Stimulated activated CD8-positive, alpha-beta memory T cell treated with anti-CD3 and anti-CD28 coated beads, Interleukin-12 subunit alpha, Interleukin-12 subunit beta, amount 100 ng/mL, for 1 hour (primary cell): ENCODE results near the gene PALS1.

Experiments
- DNase-seq: peaks from one replicate; pipeline ENCODE4 v3.0.0-alpha.2; 2020; ENCODE audit warnings: low read depth

PALS1 gene

DNA sequence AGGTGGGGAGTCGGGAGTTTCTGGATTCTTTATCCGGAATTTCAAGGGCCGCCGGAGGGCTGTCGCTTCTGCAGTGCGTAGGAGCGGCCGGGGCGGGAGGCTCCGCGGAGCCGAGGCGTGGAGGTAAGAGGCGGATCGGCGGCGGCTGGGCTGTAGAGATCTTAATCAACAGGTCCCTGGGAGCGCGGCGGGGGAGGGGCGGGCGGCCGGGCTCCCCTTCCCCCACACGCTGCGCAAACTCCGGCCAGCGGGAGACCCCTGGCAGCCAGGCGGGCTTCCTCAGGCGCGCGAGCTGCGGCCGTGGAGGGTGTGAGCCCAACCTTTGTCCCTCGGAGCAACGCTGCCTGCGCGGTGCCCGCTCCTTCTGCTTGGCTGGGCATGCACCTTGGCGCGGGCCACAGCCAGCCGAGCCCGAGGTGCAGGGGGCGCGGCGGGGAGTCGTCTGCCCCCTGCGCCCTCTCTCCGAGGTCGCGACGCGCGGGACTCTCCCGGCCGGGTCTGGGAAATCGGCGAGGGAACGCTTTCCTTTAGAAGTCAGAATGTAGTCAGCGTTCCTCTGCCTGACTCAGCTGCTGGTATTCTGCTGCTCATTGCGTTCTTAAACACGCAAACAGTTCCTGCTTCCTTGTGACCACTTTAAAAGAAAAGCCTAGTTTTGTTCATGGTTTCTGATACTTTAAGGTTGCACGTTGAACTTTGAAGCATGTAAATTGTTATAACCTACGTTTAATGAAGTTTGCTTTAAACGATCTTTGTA is at the start of gene PALS1:
Gene PALS1 (plus strand): TSS at position 25 of the 757 bp plus-strand sequence. CDS start 37,736 bp downstream, outside the sequence.
- peak; percentile 15 for DNase-seq

DNA sequence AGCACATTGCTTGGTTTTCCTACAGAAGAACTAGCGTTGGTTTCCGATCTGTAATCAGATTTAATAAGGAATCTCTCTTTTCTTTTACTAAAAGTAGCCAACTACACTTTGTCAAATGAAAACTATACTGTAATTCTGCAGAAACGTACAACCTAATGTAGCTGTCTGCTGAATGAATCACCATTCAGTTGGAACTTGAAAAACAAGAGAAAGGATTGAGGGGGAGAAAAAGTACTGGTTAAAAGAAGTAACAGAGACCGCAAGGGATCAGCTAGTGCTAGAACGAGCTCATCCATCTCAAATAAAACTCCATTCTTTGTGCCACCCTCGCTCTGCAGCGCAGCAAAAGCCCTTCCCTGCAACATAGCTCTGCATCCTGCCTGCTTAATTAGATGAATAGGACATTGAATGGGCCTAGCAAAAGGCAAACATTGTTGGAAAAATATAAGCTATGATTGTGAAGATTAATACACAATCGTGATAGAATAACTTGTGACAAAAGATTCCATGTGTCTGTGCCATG is 49.4 kb upstream of the PALS1 start:
- no peak for DNase-seq

DNA sequence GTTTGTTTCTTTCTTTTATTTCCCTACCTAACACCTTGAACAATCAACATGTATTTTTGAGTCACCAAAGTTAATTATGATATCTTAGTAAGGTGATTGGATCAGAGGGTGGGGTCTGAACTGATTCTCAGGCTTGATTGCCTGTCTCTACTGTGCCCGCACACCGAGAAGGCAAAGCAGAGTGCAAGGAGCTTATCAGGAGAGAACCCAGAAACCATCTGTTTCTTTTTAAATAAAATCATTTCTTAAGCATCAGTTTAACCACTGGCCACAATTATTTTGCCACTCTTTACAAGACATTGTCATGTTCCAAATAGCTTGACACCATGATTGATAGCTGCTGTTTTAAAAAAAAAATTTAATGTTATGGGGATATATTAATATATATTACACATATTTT is 48.9 kb upstream of the PALS1 start:
- no peak for DNase-seq

DNA sequence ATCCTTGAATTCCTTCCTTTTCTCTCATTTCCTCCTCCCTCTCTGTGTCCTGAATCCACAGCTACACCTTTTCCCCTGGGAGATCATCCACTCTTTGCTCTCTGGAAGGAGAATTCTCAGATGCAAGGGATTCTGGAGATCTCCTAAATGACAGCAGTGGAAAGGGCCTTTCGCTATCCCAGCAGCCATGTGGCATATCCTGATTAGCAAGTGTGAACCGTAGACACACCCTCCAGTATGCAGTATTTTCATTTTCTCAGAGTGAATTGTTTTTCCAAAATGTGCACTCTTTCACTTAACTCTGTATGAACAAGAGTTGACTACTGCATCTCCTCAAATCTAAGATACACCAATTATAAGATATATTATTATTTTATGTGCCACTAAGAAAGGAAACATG is 46.0 kb upstream of the PALS1 start:
- no peak for DNase-seq

DNA sequence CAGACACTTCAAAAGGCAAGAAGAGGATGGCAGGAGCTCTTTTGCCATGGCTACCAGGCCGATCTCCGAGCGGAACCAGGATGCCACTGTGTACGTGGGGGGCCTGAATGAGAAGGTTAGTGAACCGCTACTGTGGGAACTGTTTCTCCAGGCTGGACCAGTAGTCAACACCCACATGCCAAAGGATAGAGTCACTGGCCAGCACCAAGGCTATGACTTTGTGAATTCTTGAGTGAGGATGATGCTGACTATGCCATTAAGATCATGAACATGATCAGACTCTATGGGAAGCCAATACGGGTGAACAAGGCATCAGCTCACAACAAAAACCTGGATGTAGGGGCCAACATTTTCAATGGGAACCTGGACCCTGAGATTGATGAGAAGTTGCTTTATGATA is 42.2 kb upstream of the PALS1 start:
- DNase-seq = no peak

DNA sequence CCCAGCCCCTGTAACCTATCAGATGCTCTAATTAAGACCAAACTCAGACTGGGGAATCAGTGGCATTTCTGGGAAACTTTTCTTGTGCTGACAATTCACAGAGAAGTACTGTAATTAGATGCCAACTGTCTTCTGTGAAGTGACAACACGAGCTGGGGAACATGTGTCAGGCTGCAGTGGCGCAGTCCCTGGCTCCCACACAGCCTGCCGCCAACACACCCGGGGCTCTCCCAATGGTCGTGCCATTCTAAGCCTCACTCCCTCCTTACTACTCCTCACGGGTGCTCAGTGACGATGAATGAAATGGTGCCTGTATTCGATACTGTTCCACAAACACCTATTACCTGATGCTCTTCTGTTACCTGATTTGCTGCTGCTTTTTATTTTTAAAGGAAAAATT is 33.4 kb upstream of the PALS1 start:
- DNase-seq = no peak

DNA sequence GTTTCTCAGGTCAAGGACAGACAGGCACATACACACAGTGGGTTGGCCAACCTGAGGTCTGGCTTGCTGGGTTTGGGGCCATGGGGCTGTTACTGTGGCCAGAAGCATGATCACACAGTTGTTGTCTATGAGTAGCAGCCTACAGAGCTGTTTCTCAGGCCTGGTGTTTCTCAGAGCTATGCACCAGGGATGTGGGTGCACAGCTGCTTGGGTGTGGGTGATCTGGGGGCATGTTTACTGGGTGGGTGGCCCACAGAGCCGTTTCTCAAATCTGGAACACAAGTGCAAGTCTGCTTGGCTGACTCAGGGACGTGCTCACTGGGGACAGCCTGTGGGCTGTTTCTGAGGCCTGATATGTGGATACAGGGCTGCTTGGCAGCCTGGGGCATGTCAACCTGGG is 23.1 kb upstream of the PALS1 start:
- no peak for DNase-seq

DNA sequence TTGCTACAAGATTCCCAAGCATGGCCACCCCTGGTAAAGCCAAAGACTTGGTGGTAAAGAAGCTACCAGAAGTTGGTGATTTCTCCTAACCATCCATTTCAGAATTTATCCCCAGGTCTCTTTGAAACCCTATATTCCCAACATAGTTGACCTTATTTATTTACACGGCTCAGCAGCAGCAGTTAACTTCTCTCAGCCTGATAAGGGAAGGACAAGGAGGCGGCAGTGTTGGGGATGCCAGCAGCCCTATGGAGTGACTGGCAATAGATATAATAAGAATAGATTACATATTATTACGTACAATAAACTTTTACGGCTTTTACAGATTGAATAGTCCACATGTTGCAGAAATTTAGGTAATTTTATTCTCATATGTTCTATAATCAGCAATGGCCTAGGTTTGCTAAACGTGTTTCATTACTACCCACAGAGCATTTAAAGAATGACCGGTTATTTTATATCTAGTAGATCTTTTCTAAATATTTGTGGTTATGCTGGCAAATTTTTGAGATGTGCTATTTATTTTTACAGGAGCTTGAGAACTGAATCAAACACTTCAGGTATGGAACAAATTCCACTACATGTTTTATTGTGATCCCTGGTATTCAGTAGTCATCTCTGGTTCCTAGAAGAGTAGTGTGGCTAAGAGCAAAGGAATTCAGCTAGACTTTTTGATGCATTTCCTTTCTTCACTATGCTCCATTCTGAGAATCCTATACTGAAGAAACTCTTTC is 19.8 kb upstream of the PALS1 start:
- no peak for DNase-seq

DNA sequence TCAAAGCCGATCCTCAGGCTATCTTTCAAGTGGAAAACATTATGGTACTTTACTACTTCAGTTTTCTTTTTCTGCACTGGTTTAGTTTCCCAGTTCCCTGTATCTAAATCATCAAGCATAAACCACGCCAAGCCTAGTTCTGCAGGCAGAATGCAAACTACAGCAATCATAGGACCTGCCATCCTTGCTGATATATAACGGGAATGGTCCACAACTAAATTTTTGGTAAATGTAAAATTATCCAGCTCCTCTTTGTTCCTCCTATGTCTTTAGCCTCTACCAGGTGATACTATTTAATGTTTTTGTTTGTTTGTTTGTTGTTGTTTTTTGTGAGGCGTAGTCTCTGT is 19.3 kb upstream of the PALS1 start:
- no peak for DNase-seq

DNA sequence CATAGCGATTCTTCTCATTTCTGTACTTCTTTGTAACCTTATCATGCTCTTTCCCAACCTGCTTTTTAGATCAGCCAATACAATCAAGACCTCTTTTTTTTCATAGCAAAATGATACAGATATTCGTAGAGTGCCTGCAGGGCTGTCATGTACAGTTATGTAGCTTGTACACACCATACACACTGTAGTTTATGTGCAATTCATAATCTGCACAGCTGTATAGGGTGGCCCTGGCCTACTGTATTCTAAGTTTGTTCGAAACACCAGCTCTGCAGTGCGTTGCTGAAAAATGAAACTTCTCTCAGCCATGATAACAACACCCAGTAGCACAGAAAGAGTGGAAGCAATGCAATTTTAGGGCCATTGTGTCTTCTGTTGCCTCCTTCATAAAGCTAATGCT is 15.7 kb upstream of the PALS1 start:
- no peak for DNase-seq

DNA sequence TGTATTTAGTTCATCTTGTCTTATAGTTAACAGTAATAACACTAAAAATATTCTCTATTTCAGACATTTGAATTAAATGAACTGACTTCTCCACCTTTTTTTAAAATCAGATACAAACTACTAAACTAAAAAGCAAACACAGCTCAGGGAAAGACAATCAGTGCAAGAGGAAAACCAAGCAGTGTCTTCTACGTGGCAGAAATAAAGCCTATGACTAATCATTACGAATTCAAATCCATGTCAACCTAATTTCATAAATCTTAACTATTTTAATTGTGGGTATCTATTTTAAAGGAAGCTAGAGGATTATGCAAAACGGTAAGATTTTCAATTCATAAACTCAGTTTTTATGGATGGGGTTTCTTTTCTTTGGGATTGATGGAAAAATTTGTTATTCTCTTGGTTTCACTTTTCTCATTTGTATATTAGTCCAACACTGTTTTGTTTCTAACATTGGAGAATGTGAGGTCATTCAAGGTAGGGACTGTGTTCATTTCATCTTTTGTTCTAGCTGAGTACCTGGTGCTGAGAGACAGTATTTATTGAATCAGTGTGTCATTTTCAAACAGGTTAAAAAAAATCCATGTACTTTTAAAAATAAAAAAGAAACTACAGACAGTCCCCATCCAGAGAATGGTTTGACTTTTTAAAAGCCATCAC is 12.8 kb upstream of the PALS1 start:
- DNase-seq = no peak

DNA sequence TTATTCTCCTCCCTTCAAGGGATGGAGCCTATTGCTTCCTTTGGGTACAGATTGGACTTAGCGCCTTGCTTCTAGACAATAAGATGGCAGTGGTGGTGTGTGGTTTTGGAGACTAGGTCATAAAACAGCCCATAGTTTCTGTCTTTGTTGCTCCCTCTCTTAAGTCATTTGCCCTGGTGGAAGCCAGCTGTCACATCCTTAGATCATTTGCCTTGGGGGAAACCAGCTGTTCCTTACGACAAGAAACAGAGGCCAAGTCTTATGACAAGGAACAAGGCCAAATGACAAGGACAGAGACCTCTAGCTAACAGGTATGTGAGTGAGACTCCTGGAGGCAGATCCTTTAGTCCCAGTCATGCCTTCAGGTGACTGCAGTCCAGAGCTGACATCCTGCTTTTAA is 9.2 kb upstream of the PALS1 start:
- DNase-seq = no peak

DNA sequence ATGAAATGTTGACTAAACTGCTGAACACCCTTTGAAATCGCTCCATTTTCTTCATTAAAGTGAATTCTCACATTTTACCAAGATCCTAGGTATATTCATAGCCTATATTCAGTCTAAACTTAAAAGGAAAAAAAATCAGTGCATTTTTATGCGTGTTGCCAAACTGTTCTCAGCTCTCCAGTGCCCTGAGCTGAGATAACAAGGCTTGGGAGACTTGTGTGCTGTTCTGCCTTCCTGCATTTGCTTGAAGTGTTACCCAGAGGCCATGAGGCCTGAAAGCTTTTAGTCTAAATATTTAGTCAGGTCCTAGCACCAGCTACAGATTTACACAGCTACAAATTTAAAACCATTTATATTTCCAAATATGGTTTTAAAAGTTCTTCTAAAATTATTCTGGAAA is 8.6 kb upstream of the PALS1 start:
- DNase-seq = no peak

DNA sequence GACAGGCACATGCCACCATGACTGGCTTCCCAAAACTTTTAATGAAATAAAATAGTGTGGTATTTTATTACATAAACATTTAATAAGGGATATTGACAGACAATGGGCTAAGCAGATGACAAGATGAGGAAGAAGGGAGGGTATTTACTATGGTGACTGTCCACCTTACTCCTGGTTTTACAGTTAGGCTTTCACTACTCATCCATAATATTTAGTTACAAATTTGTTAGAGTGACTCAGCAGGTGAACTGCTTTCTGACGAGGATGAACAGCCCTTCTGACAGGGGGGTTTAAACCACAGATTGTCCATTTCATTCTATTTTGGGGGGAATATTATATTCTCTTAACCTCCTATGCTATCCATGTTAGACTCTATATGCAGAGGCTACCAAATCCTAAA is 3.6 kb upstream of the PALS1 start:
- no peak for DNase-seq

DNA sequence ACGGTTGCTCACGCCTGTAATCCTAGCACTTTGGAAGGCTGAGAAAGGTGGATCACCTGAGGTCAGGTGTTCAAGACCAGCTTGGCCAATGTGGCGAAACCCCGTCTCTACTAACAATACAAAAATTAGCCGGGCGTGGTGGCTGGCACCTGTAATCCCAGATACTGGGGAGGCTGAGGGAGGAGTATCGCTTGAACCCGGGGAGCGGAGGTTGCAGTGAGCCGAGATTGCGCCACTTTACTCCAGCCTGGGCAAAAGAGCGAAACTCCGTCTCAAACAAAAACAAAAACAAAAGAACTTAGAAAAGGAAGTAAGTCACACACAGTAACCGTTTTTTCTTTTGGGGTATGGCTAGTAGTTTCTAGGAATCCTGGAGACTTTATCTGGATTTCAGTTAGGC is 1.7 kb upstream of the PALS1 start:
- no peak for DNase-seq

DNA sequence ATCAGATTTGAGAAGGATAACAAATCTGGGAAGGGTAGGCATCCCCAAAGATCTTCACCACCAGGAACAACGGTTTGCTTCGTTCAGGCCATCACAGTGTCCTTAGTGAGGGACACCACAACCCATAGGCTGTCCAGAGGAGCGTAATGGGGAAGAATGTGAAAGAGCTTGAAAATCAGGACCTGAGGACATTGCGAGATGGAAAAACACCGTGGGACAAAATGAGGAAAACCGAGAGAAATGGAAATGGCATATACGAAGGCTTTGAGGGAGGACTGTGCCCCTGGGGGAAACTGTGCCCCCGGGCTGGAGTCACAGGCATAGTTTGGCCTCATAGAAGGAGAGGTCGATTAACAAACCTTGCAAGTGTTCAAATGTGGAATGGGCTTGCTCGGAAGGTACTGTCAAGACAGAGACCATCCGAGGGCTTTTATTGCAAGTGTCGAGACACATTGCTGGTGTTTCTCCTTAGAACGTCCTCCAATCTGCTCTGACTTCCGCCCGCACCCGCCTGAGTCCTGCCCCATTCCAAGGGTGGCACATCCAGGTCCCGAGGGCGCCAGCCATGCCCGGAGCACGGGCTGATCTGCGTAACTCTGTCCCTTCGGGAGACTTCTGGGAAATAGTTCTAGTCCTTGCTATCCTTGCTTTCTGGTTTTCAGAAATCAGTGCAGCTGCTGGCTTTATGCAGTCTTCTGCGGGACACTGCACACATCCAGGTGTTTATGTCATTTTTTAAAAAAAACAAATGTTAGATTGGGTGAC is 885 bp upstream of the PALS1 start:
- DNase-seq = peak; percentile 4

DNA sequence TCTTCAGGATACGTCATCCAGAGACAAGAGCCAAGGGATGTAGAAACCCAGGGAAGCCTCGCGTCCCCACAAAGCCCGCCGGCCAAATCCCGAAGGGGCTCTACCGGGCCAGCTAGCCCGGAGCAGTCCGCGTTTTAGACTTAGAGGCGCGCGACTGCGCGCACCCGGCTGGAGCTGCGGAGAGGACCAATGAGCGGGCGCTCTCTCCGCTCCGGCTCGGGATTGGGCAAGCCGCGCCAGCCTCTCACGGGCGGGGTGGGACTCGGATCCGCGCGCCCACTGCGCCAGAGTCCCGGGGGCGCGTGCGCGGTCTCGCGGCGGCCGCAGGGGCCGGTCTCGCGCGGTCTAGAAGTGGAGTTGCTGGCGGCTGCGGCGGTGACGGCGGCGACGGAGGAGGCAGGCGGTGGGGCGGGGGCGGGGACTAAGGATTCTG is 241 bp upstream of the PALS1 start:
- DNase-seq = peak; percentile 82

DNA sequence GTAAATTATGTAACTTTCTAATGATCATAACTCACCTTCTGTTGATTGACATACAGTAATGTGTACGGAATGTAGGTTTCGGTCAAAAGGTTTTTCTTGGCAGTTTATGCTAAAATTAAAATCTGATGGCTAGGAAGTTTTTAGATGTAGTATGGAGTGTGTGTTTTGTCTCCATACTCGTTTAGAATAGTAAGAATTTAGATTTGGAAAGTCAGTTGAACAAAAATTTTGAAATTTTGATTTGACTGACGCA is 859 bp downstream of the PALS1 start:
- no peak for DNase-seq

DNA sequence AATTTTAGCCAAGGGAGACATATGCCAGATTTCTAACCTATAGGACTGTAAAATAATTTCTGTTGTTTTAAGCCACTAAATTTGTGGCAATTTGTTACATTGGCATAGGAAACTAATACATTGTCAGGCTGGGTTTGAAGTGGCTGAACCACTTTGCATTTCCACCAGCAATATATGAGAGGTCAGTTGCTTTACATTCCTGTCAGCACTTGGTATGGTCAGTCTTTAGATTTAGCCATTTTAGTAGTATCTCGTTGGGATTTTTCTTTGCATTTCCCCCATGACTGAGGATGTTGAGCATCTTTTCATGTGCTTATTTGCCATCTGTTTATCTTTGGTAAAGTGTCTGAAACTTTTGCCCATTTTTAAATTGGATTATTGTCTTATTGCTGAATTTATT is 3.9 kb downstream of the PALS1 start:
- no peak for DNase-seq

DNA sequence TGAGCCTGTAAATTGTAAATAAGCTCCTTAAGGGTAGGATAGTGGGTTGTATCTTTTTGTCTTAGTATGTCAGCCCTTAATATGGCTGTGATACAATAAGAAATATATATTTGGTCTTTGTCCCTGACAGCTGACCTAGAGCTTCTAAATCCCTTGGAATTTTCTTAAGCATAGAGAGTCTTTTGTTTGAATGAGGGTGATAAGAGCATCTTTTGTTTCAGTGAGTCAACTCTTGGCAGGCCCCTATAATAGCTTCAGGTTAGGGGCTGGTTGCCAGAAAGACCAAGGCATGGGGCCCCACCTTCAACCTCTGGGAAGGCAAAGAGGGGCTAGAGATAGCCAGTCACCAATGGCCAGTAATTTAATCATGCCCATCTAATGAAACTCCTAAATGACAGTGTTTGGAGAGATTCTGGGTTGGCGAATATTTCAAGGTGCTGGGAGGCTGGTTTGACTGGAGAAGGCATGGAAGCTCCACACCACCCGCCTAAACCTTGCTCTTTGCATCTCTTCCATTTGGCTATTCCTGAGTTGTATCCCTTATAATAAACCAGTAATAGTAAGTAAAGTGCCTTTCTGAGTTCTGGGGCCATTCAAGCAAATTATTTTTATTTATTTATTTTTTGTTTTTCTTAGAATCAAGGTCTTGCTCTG is 10.5 kb downstream of the PALS1 start:
- DNase-seq = no peak

DNA sequence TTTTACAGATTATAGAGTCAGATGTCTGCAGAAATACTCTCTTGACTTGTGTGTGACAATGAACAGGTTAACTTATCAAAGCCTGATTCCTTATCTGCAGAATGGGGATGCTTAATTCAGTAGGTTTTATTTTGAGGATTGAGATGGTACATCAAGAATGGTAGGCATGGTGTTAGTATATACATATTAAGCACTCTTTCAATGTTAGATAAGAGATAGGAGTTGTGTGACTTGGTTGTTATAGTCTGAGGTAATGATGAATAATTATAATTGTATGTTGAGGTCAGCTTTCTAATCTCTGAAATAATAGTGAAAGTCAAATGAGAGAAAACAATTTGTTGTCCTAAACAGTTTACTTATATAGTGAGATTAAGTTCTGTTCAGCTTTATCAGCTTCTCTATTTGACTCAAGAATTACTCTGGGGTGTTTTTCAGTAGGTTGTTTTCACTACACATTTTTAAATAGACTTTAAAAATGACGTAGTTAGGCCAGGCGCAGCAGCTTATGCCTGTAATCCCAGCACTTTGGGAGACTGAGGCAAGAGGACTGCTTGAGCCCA is 11.9 kb downstream of the PALS1 start:
- no peak for DNase-seq

DNA sequence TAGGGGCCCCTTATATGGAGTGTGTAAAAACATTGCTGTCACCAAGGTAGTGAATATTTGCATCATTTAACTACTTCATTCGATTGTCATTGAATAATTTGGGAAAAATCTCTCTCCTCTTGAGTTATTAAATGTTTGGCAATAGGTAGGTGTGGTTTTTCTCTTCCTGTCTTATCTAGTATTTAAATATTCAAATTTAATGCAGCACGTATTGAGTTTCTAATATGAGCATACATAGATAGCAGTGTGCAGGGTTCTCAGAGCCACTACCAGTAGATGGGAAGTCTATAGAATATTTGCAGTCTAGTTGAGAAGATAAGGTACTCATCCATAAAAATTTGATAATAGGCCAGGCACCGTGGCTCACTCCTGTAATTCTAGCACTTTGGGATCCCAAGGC is 16.7 kb downstream of the PALS1 start:
- DNase-seq = no peak
